HepG2 (cell line): ENCODE data around the gene ANO9. TPM values are rescaled to one million over a fixed set of nuclear protein-coding genes. Genes with fewer than 3 reads are reported as not detected.
A peak's percentile ranks its signal among the peaks of the same experiment; 100 is the strongest.

Experiments
- NR2F6 ChIP-seq, 2 experiments: IDR thresholded peaks; 2 replicates each; pipeline ENCODE4 v1.6.1; 2016; ENCODE audit warnings: antibody characterized with exemption in 1 of 2, mild to moderate bottlenecking in 1 of 2
- POGK ChIP-seq: sonication (generic); formaldehyde crosslinking; conservative IDR thresholded peaks from 2 replicates; pipeline ENCODE4 v1.8.0; 2022; ENCODE audit warnings: mild to moderate bottlenecking, moderate library complexity, missing genetic modification reagents
- PRDM15 ChIP-seq: sonication (generic); formaldehyde crosslinking; IDR thresholded peaks from 2 replicates; pipeline ENCODE4 v1.4.0; 2020; ENCODE audit warnings: missing genetic modification reagents
- RCOR2 ChIP-seq: IDR thresholded peaks from 2 replicates; pipeline ENCODE4 v1.6.1; 2016; ENCODE audit warnings: missing biosample characterization, missing genetic modification reagents
- ZBTB4 ChIP-seq: sonication (generic); formaldehyde crosslinking; IDR thresholded peaks from 2 replicates; pipeline ENCODE4 v1.4.0; 2020; ENCODE audit warnings: missing genetic modification reagents, mild to moderate bottlenecking, borderline replicate concordance
- ZBTB42 ChIP-seq: sonication (generic); formaldehyde crosslinking; IDR thresholded peaks from 2 replicates; pipeline ENCODE4 v1.5.0; 2020; ENCODE audit warnings: mild to moderate bottlenecking, missing genetic modification reagents
- ZNF207 ChIP-seq: fragments of 450-650 bp; IDR thresholded peaks from 2 replicates; pipeline ENCODE4 v1.6.1; 2016; ENCODE audit warnings: antibody characterized with exemption, borderline replicate concordance
- ZNF746 ChIP-seq: sonication (generic); formaldehyde crosslinking; IDR thresholded peaks from 2 replicates; pipeline ENCODE4 v1.8.0; 2022; ENCODE audit warnings: mild to moderate bottlenecking, missing genetic modification reagents
- ZNF878 ChIP-seq: sonication (generic); formaldehyde crosslinking; IDR thresholded peaks from 2 replicates; pipeline ENCODE4 v1.8.1; 2023; ENCODE audit warnings: mild to moderate bottlenecking, missing genetic modification reagents, moderate library complexity
- ZUFSP ChIP-seq: sonication (generic); formaldehyde crosslinking; IDR thresholded peaks from 2 replicates; pipeline ENCODE4 v1.9.0; 2021; ENCODE audit warnings: missing genetic modification reagents, mild to moderate bottlenecking, borderline replicate concordance
- polyA plus RNA-seq, 8 experiments: library from polyadenylated mRNA; depleted of rRNA in 3 of 8; stranded (reverse) in 7 of 8; unstranded in 1 of 8; fragments of >200 nt; fragmentation: Illumina TruSeq in 4 of 8; extraction: Trizol in 4 of 8; gene quantifications; 2 replicates each; pipeline versions ENCODE4 v1.2.1 to v1.2.3, GENCODE V29; 2011 to 2016; ENCODE audit warnings: low read depth in 4 of 8, missing spikeins in 1 of 8, mixed read lengths in 1 of 8; ENCODE audit not compliant: insufficient read depth in 1 of 8
- total RNA-seq, 5 experiments: library from RNA; depleted of rRNA; stranded (reverse); fragments of >200 nt; fragmentation: Illumina TruSeq; extraction: Trizol; gene quantifications; 2 replicates each; pipeline ENCODE4 v1.2.3, GENCODE V29; 2016; ENCODE audit warnings: low read depth in 1 of 5
- TF ChIP-seq, protein P1 (sequence below): sonication (generic); formaldehyde crosslinking; IDR thresholded peaks from 2 replicates; pipeline ENCODE4 v1.8.0; 2022; ENCODE audit warnings: mild to moderate bottlenecking, missing genetic modification reagents; ENCODE audit not compliant: insufficient replicate concordance
- TF ChIP-seq, protein P2 (sequence below): IDR thresholded peaks from 2 replicates; pipeline ENCODE4 v1.6.1; 2012; ENCODE audit warnings: low read depth, low read length, improper control_type of control experiment

ANO9 gene
- total and polyA plus RNA-seq, 2 of the 13 experiments (the other 11 are each of a cell fraction or from before 2014, with no cell fraction given) = 8.9 to 14.3 TPM

- TF ChIP-seq PRDM15 (CRISPR knock-in tag) = no peak
- peak; percentile 73; the same call in 1 of the 2 replicates for TF ChIP-seq POGK (CRISPR knock-in tag)
- TF ChIP-seq ZNF746 (CRISPR knock-in tag) = no peak; the same call in 1 of the 2 replicates
- TF ChIP-seq, protein P1, sequence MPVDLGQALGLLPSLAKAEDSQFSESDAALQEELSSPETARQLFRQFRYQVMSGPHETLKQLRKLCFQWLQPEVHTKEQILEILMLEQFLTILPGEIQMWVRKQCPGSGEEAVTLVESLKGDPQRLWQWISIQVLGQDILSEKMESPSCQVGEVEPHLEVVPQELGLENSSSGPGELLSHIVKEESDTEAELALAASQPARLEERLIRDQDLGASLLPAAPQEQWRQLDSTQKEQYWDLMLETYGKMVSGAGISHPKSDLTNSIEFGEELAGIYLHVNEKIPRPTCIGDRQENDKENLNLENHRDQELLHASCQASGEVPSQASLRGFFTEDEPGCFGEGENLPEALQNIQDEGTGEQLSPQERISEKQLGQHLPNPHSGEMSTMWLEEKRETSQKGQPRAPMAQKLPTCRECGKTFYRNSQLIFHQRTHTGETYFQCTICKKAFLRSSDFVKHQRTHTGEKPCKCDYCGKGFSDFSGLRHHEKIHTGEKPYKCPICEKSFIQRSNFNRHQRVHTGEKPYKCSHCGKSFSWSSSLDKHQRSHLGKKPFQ (CRISPR knock-in tag) = peak; percentile 27
- TF ChIP-seq RCOR2 (CRISPR knock-in tag) = peak; percentile 72; the same call in 1 of the 2 replicates
- TF ChIP-seq, protein P2, sequence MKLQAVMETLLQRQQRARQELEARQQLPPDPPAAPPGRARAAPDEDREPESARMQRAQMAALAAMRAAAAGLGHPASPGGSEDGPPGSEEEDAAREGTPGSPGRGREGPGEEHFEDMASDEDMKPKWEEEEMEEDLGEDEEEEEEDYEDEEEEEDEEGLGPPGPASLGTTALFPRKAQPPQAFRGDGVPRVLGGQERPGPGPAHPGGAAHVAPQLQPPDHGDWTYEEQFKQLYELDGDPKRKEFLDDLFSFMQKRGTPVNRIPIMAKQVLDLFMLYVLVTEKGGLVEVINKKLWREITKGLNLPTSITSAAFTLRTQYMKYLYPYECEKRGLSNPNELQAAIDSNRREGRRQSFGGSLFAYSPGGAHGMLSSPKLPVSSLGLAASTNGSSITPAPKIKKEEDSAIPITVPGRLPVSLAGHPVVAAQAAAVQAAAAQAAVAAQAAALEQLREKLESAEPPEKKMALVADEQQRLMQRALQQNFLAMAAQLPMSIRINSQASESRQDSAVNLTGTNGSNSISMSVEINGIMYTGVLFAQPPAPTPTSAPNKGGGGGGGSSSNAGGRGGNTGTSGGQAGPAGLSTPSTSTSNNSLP = no peak
- no peak; the same call in 1 of the 2 replicates for TF ChIP-seq ZBTB4 (CRISPR knock-in tag)
- TF ChIP-seq ZNF207 = no peak
- no peak for TF ChIP-seq ZUFSP (CRISPR knock-in tag)
- no peak for TF ChIP-seq ZNF878 (CRISPR knock-in tag)
- TF ChIP-seq NR2F6 (IDR thresholded peaks at IDR 0.05) = peak; percentile 60; the same call in 1 of the 2 replicates
- peak; percentile 67; the same call in 1 of the 2 replicates for TF ChIP-seq NR2F6 (CRISPR knock-in tag; IDR thresholded peaks at IDR 0.05)
- TF ChIP-seq ZBTB42 (CRISPR knock-in tag) = no peak
Measured at GRCh38 chr11:447923-448731, 6.3 kb upstream of the ANO9 start (continued).
